HepG2 (cell line): ENCODE results near the gene FOXA1. TPM values are rescaled to one million over a fixed set of nuclear protein-coding genes. Genes with fewer than 3 reads are reported as not detected.
A peak's percentile ranks its signal among the peaks of the same experiment; 100 is the strongest.

Source experiments
- ARNT ChIP-seq: fragments of 450-650 bp; IDR thresholded peaks from 2 replicates; pipeline ENCODE4 v1.6.1; 2017
- EZH2 ChIP-seq: conservative IDR thresholded peaks from 2 replicates; pipeline ENCODE4 v1.6.1; 2012; ENCODE audit warnings: mild to moderate bottlenecking, low read depth, low read length, moderate library complexity
- HNRNPH1 ChIP-seq: fragments of 200-400 bp; formaldehyde crosslinking; optimal IDR thresholded peaks from 2 replicates; pipeline ENCODE3; 2017; ENCODE audit warnings: mild to moderate bottlenecking, low read depth, low read length
- KDM5B ChIP-seq: sonication (generic); formaldehyde crosslinking; IDR thresholded peaks from 2 replicates; pipeline ENCODE4 v1.4.0; 2020; ENCODE audit warnings: missing genetic modification reagents, mild to moderate bottlenecking, borderline replicate concordance
- MIER3 ChIP-seq: IDR thresholded peaks from 2 replicates; pipeline ENCODE4 v1.6.1; 2016; ENCODE audit warnings: missing compliant biosample characterization, borderline replicate concordance
- NCOR1 ChIP-seq: fragments of 200-600 bp; sonication (generic); IDR thresholded peaks from 2 replicates; pipeline ENCODE4 v1.7.0; 2017; ENCODE audit warnings: antibody characterized with exemption, low read length, borderline replicate concordance
- NFIC ChIP-seq: IDR thresholded peaks from 2 replicates; pipeline ENCODE4 v1.6.1; 2012; ENCODE audit warnings: mild to moderate bottlenecking, low read length, inconsistent platforms
- PHF8 ChIP-seq: sonication (generic); formaldehyde crosslinking; IDR thresholded peaks from 2 replicates; pipeline ENCODE4 v1.5.0; 2020; ENCODE audit warnings: missing genetic modification reagents
- SP140L ChIP-seq: sonication (generic); formaldehyde crosslinking; IDR thresholded peaks from 2 replicates; pipeline ENCODE4 v1.4.0; 2020; ENCODE audit warnings: missing genetic modification reagents, borderline replicate concordance
- YEATS2 ChIP-seq: sonication (generic); formaldehyde crosslinking; IDR thresholded peaks from 2 replicates; pipeline ENCODE4 v1.4.0; 2020; ENCODE audit warnings: missing genetic modification reagents, borderline replicate concordance
- ZBTB21 ChIP-seq: sonication (generic); formaldehyde crosslinking; IDR thresholded peaks from 2 replicates; pipeline ENCODE4 v1.4.0; 2020; ENCODE audit warnings: missing genetic modification reagents
- ZBTB3 ChIP-seq: sonication (generic); formaldehyde crosslinking; IDR thresholded peaks from 2 replicates; pipeline ENCODE4 v1.4.0; 2020; ENCODE audit warnings: low read depth, mild to moderate bottlenecking, moderate library complexity, missing genetic modification reagents, borderline replicate concordance
- ZNF451 ChIP-seq: sonication (generic); formaldehyde crosslinking; IDR thresholded peaks from 2 replicates; pipeline ENCODE4 v1.5.0; 2020; ENCODE audit warnings: mild to moderate bottlenecking, missing genetic modification reagents
- ZNF672 ChIP-seq: sonication (generic); formaldehyde crosslinking; IDR thresholded peaks from 2 replicates; pipeline ENCODE4 v1.8.1; 2022; ENCODE audit warnings: missing genetic modification reagents
- polyA plus RNA-seq, 8 experiments: library from polyadenylated mRNA; depleted of rRNA in 3 of 8; stranded (reverse) in 7 of 8; unstranded in 1 of 8; fragments of >200 nt; fragmentation: Illumina TruSeq in 4 of 8; extraction: Trizol in 4 of 8; gene quantifications; 2 replicates each; pipeline versions ENCODE4 v1.2.1 to v1.2.3, GENCODE V29; 2011 to 2016; ENCODE audit warnings: low read depth in 4 of 8, missing spikeins in 1 of 8, mixed read lengths in 1 of 8; ENCODE audit not compliant: insufficient read depth in 1 of 8
- total RNA-seq, 5 experiments: library from RNA; depleted of rRNA; stranded (reverse); fragments of >200 nt; fragmentation: Illumina TruSeq; extraction: Trizol; gene quantifications; 2 replicates each; pipeline ENCODE4 v1.2.3, GENCODE V29; 2016; ENCODE audit warnings: low read depth in 1 of 5
- TF ChIP-seq, protein P1 (sequence below): sonication (generic); formaldehyde crosslinking; IDR thresholded peaks from 2 replicates; pipeline ENCODE4 v1.8.0; 2023; ENCODE audit warnings: mild to moderate bottlenecking, missing genetic modification reagents
- TF ChIP-seq, protein P2 (sequence below): fragments of 450-650 bp; IDR thresholded peaks from 2 replicates; pipeline ENCODE4 v1.6.1; 2017; ENCODE audit warnings: mild to moderate bottlenecking
- TF ChIP-seq, protein P3 (sequence below): sonication (generic); formaldehyde crosslinking; IDR thresholded peaks from 2 replicates; pipeline ENCODE4 v1.4.0; 2020; ENCODE audit warnings: missing genetic modification reagents, mild to moderate bottlenecking, borderline replicate concordance
- TF ChIP-seq, protein P4 (sequence below): sonication (generic); formaldehyde crosslinking; IDR thresholded peaks from 2 replicates; pipeline ENCODE4 v1.4.0; 2020; ENCODE audit warnings: mild to moderate bottlenecking, missing genetic modification reagents
- TF ChIP-seq, protein P5 (sequence below): IDR thresholded peaks from 2 replicates; pipeline ENCODE4 v1.6.1; 2016; ENCODE audit warnings: low read depth, control low read depth
- TF ChIP-seq, protein P6 (sequence below): sonication (generic); formaldehyde crosslinking; IDR thresholded peaks from 2 replicates; pipeline ENCODE4 v1.8.0; 2022; ENCODE audit warnings: missing genetic modification reagents, mild to moderate bottlenecking, inconsistent platforms, borderline replicate concordance

FOXA1 gene
- total and polyA plus RNA-seq, 2 of the 13 experiments (the other 11 are each of a cell fraction or from before 2014, with no cell fraction given): 43.4 to 58.6 TPM

DNA sequence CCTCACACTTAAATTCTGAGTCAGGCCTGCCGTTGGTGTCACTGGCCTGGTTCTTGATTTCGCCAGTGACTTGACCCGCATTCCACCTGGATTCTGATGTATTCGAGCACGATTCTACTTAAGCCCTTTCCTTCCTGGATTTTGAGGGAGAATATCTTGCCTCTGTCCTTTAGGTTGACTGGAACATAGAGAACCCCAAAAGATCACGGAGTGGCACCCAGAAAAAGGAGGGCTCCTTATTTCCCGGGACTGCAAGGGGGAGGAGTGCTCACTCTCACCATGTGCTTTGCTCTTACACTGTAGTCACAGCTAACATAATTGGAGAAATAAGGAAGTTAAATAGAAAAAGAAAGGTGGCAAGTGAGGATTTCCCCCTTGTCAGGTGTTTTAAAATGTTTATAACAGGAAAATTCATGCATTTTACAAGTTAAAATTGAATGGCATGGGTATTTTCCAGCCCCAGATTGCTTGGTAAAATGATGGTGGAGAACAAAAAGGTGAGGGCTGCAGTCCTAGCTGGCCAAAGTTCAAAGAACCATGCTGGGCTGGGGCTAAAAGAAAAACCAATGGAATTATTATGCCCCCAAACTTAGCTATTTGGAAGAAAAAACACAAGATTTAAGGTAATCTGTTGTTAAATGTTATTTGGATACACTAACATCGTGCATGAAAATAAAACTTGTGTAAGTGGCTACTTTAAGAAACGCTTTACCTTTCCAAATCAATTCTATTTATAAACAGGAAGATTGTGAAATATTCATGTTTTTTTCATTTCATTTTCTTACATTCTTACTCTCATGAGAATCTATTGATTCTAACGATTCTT lies 8.9 kb downstream of the FOXA1 start (continued):
- TF ChIP-seq, protein P1, sequence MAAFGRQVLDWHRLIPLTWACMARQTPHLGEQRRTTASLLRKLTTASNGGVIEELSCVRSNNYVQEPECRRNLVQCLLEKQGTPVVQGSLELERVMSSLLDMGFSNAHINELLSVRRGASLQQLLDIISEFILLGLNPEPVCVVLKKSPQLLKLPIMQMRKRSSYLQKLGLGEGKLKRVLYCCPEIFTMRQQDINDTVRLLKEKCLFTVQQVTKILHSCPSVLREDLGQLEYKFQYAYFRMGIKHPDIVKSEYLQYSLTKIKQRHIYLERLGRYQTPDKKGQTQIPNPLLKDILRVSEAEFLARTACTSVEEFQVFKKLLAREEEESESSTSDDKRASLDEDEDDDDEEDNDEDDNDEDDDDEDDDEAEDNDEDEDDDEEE (CRISPR knock-in tag): no peak
- TF ChIP-seq, protein P2, sequence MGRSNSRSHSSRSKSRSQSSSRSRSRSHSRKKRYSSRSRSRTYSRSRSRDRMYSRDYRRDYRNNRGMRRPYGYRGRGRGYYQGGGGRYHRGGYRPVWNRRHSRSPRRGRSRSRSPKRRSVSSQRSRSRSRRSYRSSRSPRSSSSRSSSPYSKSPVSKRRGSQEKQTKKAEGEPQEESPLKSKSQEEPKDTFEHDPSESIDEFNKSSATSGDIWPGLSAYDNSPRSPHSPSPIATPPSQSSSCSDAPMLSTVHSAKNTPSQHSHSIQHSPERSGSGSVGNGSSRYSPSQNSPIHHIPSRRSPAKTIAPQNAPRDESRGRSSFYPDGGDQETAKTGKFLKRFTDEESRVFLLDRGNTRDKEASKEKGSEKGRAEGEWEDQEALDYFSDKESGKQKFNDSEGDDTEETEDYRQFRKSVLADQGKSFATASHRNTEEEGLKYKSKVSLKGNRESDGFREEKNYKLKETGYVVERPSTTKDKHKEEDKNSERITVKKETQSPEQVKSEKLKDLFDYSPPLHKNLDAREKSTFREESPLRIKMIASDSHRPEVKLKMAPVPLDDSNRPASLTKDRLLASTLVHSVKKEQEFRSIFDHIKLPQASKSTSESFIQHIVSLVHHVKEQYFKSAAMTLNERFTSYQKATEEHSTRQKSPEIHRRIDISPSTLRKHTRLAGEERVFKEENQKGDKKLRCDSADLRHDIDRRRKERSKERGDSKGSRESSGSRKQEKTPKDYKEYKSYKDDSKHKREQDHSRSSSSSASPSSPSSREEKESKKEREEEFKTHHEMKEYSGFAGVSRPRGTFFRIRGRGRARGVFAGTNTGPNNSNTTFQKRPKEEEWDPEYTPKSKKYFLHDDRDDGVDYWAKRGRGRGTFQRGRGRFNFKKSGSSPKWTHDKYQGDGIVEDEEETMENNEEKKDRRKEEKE: no peak
- TF ChIP-seq ZNF672 (CRISPR knock-in tag) (no peak), EZH2 (no peak), ZBTB21 (no peak), ZBTB3 (CRISPR knock-in tag) (no peak), ARNT (no peak), PHF8 (CRISPR knock-in tag) (peak; percentile 24; the same call in 1 of the 2 replicates), NFIC (no peak), KDM5B (CRISPR knock-in tag) (no peak), MIER3 (no peak), NCOR1 (peak; percentile 63; the same call in 1 of the 2 replicates), ZNF451 (CRISPR knock-in tag) (no peak), HNRNPH1 (no peak), YEATS2 (no peak; the same call in 1 of the 2 replicates), SP140L (CRISPR knock-in tag) (no peak)
- TF ChIP-seq, protein P3, sequence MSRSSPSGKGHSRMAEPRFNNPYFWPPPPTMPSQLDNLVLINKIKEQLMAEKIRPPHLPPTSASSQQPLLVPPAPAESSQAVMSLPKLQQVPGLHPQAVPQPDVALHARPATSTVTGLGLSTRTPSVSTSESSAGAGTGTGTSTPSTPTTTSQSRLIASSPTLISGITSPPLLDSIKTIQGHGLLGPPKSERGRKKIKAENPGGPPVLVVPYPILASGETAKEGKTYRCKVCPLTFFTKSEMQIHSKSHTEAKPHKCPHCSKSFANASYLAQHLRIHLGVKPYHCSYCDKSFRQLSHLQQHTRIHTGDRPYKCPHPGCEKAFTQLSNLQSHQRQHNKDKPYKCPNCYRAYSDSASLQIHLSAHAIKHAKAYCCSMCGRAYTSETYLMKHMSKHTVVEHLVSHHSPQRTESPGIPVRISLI (CRISPR knock-in tag): peak; percentile 56; the same call in 1 of the 2 replicates
- TF ChIP-seq, protein P4, sequence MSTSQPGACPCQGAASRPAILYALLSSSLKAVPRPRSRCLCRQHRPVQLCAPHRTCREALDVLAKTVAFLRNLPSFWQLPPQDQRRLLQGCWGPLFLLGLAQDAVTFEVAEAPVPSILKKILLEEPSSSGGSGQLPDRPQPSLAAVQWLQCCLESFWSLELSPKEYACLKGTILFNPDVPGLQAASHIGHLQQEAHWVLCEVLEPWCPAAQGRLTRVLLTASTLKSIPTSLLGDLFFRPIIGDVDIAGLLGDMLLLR (CRISPR knock-in tag): no peak
- TF ChIP-seq, protein P5, sequence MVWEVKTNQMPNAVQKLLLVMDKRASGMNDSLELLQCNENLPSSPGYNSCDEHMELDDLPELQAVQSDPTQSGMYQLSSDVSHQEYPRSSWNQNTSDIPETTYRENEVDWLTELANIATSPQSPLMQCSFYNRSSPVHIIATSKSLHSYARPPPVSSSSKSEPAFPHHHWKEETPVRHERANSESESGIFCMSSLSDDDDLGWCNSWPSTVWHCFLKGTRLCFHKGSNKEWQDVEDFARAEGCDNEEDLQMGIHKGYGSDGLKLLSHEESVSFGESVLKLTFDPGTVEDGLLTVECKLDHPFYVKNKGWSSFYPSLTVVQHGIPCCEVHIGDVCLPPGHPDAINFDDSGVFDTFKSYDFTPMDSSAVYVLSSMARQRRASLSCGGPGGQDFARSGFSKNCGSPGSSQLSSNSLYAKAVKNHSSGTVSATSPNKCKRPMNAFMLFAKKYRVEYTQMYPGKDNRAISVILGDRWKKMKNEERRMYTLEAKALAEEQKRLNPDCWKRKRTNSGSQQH (CRISPR knock-in tag): no peak
- TF ChIP-seq, protein P6, sequence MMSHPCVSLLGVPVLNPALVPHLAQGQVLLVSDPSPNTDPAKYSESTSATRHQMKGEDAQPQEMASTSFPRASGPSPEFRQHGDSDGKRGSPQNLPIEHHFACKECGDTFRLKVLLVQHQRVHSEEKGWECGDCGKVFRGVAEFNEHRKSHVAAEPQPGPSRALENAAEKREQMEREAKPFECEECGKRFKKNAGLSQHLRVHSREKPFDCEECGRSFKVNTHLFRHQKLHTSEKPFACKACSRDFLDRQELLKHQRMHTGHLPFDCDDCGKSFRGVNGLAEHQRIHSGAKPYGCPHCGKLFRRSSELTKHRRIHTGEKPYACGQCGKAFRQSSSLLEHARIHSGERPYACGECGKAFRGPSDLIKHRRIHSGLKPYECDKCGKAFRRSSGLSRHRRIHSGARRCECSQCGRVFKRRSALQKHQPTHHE: no peak
